Heart left ventricle (tissue), 16 donors: Measurements from ENCODE around the gene CCL7. TPM values are rescaled to one million over a fixed set of nuclear protein-coding genes. Genes with fewer than 3 reads are reported as not detected.

Experiments
- ATAC-seq, 4 donors: fragments of 200-7000 bp; cut with Tn5 transposase; one replicate each; pipeline ENCODE4 v1.9.1; 2020 to 2022; ENCODE audit warnings: moderate library complexity in 4 of 4, mild to moderate bottlenecking in 3 of 4, moderate number of reproducible peaks in 1 of 4
- DNase-seq, 5 donors: peaks; one replicate each; pipeline ENCODE4 v3.0.0-alpha.2; 2020
- H3K27ac ChIP-seq, 12 donors: fragments of 200-600 bp; sonication (generic) in 4 of 12; one replicate each; pipeline versions ENCODE4 v1.5.0 to v1.8.0; 2016 to 2022; ENCODE audit warnings: mild to moderate bottlenecking in 2 of 12
- H3K27me3 ChIP-seq, 9 donors: fragments of 200-600 bp; sonication (generic) in 2 of 9; one replicate each; pipeline versions ENCODE4 v1.5.1 to v1.8.0; 2016 to 2022; ENCODE audit warnings: mild to moderate bottlenecking in 3 of 9
- H3K36me3 ChIP-seq, 9 donors: fragments of 200-600 bp; sonication (generic) in 2 of 9; one replicate each; pipeline versions ENCODE4 v1.5.0 to v1.8.0; 2018 to 2022; ENCODE audit warnings: mild to moderate bottlenecking in 2 of 9
- H3K4me1 ChIP-seq, 12 donors: fragments of 200-600 bp; sonication (generic) in 4 of 12; one replicate each; pipeline versions ENCODE4 v1.5.0 to v1.8.0; 2016 to 2022; ENCODE audit warnings: mild to moderate bottlenecking in 3 of 12
- H3K4me3 ChIP-seq, 12 donors: fragments of 200-600 bp; sonication (generic) in 4 of 12; one replicate each; pipeline versions ENCODE4 v1.5.0 to v1.8.0; 2017 to 2022; ENCODE audit warnings: mild to moderate bottlenecking in 9 of 12, moderate library complexity in 4 of 12
- H3K9me3 ChIP-seq, 12 donors: fragments of 200-600 bp; sonication (generic) in 4 of 12; one replicate each; pipeline versions ENCODE4 v1.5.0 to v1.8.0; 2016 to 2022; ENCODE audit warnings: mild to moderate bottlenecking in 1 of 12
- CTCF ChIP-seq, 12 donors: fragments of 200-600 bp; sonication (generic) in 4 of 12; IDR thresholded peaks; one replicate each; pipeline versions ENCODE4 v1.5.0 to v1.8.0; 2018 to 2022; ENCODE audit warnings: antibody characterized with exemption in 12 of 12, mild to moderate bottlenecking in 5 of 12
- POLR2A ChIP-seq, 2 donors: fragments of 450-650 bp; IDR thresholded peaks; one replicate each; pipeline ENCODE4 v1.6.1; 2017; ENCODE audit warnings: antibody characterized with exemption in 2 of 2, mild to moderate bottlenecking in 2 of 2, moderate library complexity in 2 of 2
- WGBS, 4 donors: extraction: QIAGEN DNeasy Blood & Tissue Kit in 2 of 4; methylation state at CpG; one replicate each; pipeline versions ENCODE4 v1.1.5 to v1.1.7; 2013 to 2018; 5-methylcytosine and 5-hydroxymethylcytosine counted together
- intact Hi-C, 10 donors: fragments of 100-400 bp; cut with DNase I; formaldehyde crosslinking; loops; one replicate each; pipeline versions ENCODE4 v1.11.1 to v1.14.2; 2022
- polyA plus RNA-seq, 2 donors: library from polyadenylated mRNA; stranded (reverse); fragments of 200-250 nt; gene quantifications; one replicate each; pipeline ENCODE4 v1.2.3, GENCODE V29; 2013
- total RNA-seq, 9 donors: library from RNA; depleted of rRNA in 2 of 9; stranded (reverse); fragments of >200 nt in 2 of 9; fragmentation: NEBNext Ultra II Directional in 3 of 9; extraction: Animal tissue kit (Norgen Biotek cat#: 25700) in 3 of 9; gene quantifications; one replicate each; pipeline versions ENCODE4 v1.1.0 to v1.2.4, GENCODE V29; 2016 to 2023
- donor health status: ischemic (EF 13 %, LVEDD 7.1; RV severe dilation, severe dysfunction).
- donor health status: healthy with polysubstance abuse.
- donor health status: DM: no; HTN: yes; CAD: no.
- donor health status: DM: no; HTN: no; CAD: no.
- donor health status: ischemic (EF 25% LVEDD 6.9; RV normal size, moderate dysfunction).
- donor health status: ischemic (EF 25% LVEDD 5.7; RV mildly dilated, moderate dysfunction).
- donor health status: healthy.
- donor health status: DM: yes; HTN: yes; CAD: no.
- donor health status: ischemic (EF 35%, LVEDD 5.7; RV mildly dilated, moderate dysfunction).
- donor health status: nonischemic (EF 11% LVEDD 7.7; RV severe dilation, severe dysfunction).
- donor health status: DM: yes; HTN: yes; CAD: no.
- donor health status: PGD.
- donor health status: ischemic (EF 29% LVEDD 5.4; RV normal size, mild dysfunction).
- donor health status: nonischemic (EF 23%, LVEDD 6.1; RV moderate dilation, normal function).

Gene CCL7
- total and polyA plus RNA-seq, 11 donors = 0.36 to 3.4 TPM; not detected in 9

- Histone ChIP-seq H3K36me3 (no peaks in the 10 kb centered on the region), H3K27me3 (no peaks in the 10 kb centered on the region), H3K9me3 (no peaks in the 10 kb centered on the region), H3K4me1 (peaks cover 4 to 65% (median 30%) of the 10 kb centered on the region in 12 donors), H3K4me3 (no peak overlapping the region), H3K27ac (no peak overlapping the region)
- ATAC-seq (no peak), DNase-seq (no peak)
- TF ChIP-seq CTCF (IDR thresholded peaks at IDR 0.05) (no peak), POLR2A (IDR thresholded peaks at IDR 0.05) (no peak)
- intact Hi-C loops = loop anchor here (1.0 to 10.0 kb wide), 10 partner anchors 47 to 105 kb away; partner anchors contain the start of genes CCL1 (in 3 of the 10) and CCL13 (in 2 of the 10)
These were observed 35.6 kb downstream of the CCL7 start for GRCh38 chr17:34305606-34306005.

GRCh38 chr17:34306466-34306865, 36.4 kb downstream of the CCL7 start:
- Histone ChIP-seq H3K36me3 (no peaks in the 10 kb centered on the region), H3K27ac (peak overlapping the region in 5 of 12 donors; percentile 10 to 72 (median 25)), H3K4me3 (no peak overlapping the region), H3K9me3 (no peaks in the 10 kb centered on the region), H3K4me1 (peaks cover 0 to 56% (median 21%) of the 10 kb centered on the region in 12 donors), H3K27me3 (no peaks in the 10 kb centered on the region)
- WGBS, 4 donors = 62 to 83% (median 67%) methylated on average over 3 of the region's 3 CpGs
- TF ChIP-seq CTCF (IDR thresholded peaks at IDR 0.05) (peak in 11 of 12 donors; percentile 37 to 67 (median 55)), POLR2A (IDR thresholded peaks at IDR 0.05) (no peak)
- intact Hi-C loops = loop anchor here (1.0 to 10.0 kb wide), 9 partner anchors 51 to 106 kb away; partner anchors contain the start of genes CCL1 (in 3 of the 10) and CCL13 (in 2 of the 10)
- DNase-seq (no peak), ATAC-seq (peak in 3 of 4 donors; percentile 82 to 89 (median 86))

GRCh38 chr17:34307110-34307509, 37.1 kb downstream of the CCL7 start:
- no peaks in the 10 kb centered on the region for H3K9me3 ChIP-seq
- 26 to 42% (median 36%) methylated on average over 3 of the region's 3 CpGs for WGBS, 4 donors
- TF ChIP-seq CTCF (IDR thresholded peaks at IDR 0.05) = no peak
- no peak for TF ChIP-seq POLR2A (IDR thresholded peaks at IDR 0.05)
- DNase-seq (peak in 1 of 5 donors; percentile 55), ATAC-seq (peak in 2 of 4 donors; percentile 34 to 38)
- H3K4me3 ChIP-seq = no peak overlapping the region
- no peaks in the 10 kb centered on the region for H3K27me3 ChIP-seq
- H3K4me1 ChIP-seq = peaks cover 0 to 50% (median 18%) of the 10 kb centered on the region in 12 donors
- intact Hi-C loops = loop anchor here in 9 of 10 donors (2.0 to 10.0 kb wide), 7 partner anchors 50 to 106 kb away; partner anchors contain the start of genes CCL1 (in 3 of the 9) and CCL13 (in 2 of the 9)
- H3K27ac ChIP-seq = peak overlapping the region in 8 of 12 donors; percentile 1 to 72 (median 18)
- H3K36me3 ChIP-seq = no peaks in the 10 kb centered on the region

GRCh38 chr17:34308371-34308770, 38.4 kb downstream of the CCL7 start:
- Histone ChIP-seq H3K4me3 (no peak overlapping the region), H3K27me3 (no peaks in the 10 kb centered on the region), H3K9me3 (no peaks in the 10 kb centered on the region), H3K4me1 (peaks cover 0 to 52% (median 23%) of the 10 kb centered on the region in 12 donors), H3K36me3 (no peaks in the 10 kb centered on the region), H3K27ac (peak overlapping the region in 1 of 12 donors; percentile 72)
- intact Hi-C loops = loop anchor here in 6 of 10 donors (5.0 to 10.0 kb wide), 4 partner anchors 49 to 74 kb away; partner anchors contain the start of genes CCL1 (in 3 of the 6) and CCL13 (in 2 of the 6)
- TF ChIP-seq CTCF (IDR thresholded peaks at IDR 0.05) (no peak), POLR2A (IDR thresholded peaks at IDR 0.05) (no peak)
- ATAC-seq = no peak
- DNase-seq = no peak
